Liver (tissue), 3 donors: Measurements from ENCODE around the gene PTCD2.

ENCODE experiments used
- FOXA1 ChIP-seq: IDR thresholded peaks from 2 replicates; pipeline ENCODE4 v1.6.1; 2016; ENCODE audit warnings: antibody characterized with exemption
- JUND ChIP-seq, 2 donors: IDR thresholded peaks; 2 replicates each; pipeline ENCODE4 v1.6.1; 2016; ENCODE audit warnings: antibody characterized with exemption in 2 of 2
- RXRA ChIP-seq, 2 donors: IDR thresholded peaks; 2 replicates each; pipeline ENCODE4 v1.6.1; 2017 to 2018; ENCODE audit warnings: antibody characterized with exemption in 2 of 2, mild to moderate bottlenecking in 1 of 2
- SP1 ChIP-seq: IDR thresholded peaks from 2 replicates; pipeline ENCODE4 v1.6.1; 2018; ENCODE audit warnings: antibody characterized with exemption, mild to moderate bottlenecking
- TAF1 ChIP-seq: conservative IDR thresholded peaks from 2 replicates; pipeline ENCODE4 v1.6.1; 2016; ENCODE audit warnings: antibody characterized with exemption, mild to moderate bottlenecking
- YY1 ChIP-seq: IDR thresholded peaks from 2 replicates; pipeline ENCODE4 v1.6.1; 2016; ENCODE audit warnings: antibody characterized with exemption, mild to moderate bottlenecking
- TF ChIP-seq, protein P1 (sequence below): fragments of 150-350 bp; IDR thresholded peaks from 2 replicates; pipeline ENCODE4 v1.5.1; 2017; ENCODE audit warnings: improper control_type of control experiment, low read depth, low read length; ENCODE audit not compliant: missing input control
- TF ChIP-seq, protein P2 (sequence below): IDR thresholded peaks from 2 replicates; pipeline ENCODE4 v1.6.1; 2016; ENCODE audit warnings: antibody characterized with exemption
- donor health status: healthy.
- donor health status: healthy.

DNA sequence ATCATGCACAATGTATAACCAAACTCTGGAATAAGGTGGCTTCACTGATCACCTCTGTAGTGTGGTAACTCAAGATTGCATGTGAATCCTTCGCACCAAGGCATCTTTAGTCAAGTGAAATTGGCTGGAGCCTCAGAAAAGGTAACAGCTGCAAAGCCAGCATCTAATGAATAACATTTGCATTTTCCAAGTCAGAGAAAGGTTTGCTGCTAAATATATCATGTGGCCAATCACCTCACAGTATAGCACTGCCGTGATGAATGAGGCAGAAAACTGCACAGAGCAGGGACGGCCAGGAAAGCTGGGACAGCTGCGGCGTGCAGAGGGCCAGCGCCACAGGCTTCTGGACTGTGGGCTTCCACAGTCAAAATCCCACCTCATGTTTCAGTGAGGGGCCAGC is 18.6 kb upstream of the PTCD2 start:
- TF ChIP-seq, protein P1, sequence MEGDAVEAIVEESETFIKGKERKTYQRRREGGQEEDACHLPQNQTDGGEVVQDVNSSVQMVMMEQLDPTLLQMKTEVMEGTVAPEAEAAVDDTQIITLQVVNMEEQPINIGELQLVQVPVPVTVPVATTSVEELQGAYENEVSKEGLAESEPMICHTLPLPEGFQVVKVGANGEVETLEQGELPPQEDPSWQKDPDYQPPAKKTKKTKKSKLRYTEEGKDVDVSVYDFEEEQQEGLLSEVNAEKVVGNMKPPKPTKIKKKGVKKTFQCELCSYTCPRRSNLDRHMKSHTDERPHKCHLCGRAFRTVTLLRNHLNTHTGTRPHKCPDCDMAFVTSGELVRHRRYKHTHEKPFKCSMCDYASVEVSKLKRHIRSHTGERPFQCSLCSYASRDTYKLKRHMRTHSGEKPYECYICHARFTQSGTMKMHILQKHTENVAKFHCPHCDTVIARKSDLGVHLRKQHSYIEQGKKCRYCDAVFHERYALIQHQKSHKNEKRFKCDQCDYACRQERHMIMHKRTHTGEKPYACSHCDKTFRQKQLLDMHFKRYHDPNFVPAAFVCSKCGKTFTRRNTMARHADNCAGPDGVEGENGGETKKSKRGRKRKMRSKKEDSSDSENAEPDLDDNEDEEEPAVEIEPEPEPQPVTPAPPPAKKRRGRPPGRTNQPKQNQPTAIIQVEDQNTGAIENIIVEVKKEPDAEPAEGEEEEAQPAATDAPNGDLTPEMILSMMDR: no peak
- TF ChIP-seq RXRA (IDR thresholded peaks at IDR 0.05) (no peak), SP1 (no peak), FOXA1 (no peak), TAF1 (no peak), YY1 (no peak), JUND (IDR thresholded peaks at IDR 0.05) (no peak)
- TF ChIP-seq, protein P2, sequence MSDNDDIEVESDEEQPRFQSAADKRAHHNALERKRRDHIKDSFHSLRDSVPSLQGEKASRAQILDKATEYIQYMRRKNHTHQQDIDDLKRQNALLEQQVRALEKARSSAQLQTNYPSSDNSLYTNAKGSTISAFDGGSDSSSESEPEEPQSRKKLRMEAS: no peak
